ENCODE measurements around the gene RECQL5. TPM values are rescaled to one million over a fixed set of nuclear protein-coding genes. Genes with fewer than 3 reads are reported as not detected.

RECQL5 gene
- total and polyA plus RNA-seq, 2 donors (not counting 1 experiment from before 2014, with no cell fraction given): 8.4 to 26.3 TPM

- Histone ChIP-seq H3K4me3 (replicated peaks in 1 of 4; ENCODE audit: control extremely low read depth in 1 of 4, insufficient read depth in 1 of 4, low read depth in 3 of 4, low read length in 4 of 4) (no peak overlapping the region), H3K4me2 (ENCODE audit: extremely low read depth, insufficient read depth, low read length) (no peak overlapping the region), H4K20me1 (ENCODE audit: control insufficient read depth, extremely low read depth, insufficient read depth, low read length) (no peaks in the 10 kb centered on the region), H2AFZ (ENCODE audit: low read length) (no peak overlapping the region), H3K9me3 (ENCODE audit: control insufficient read depth, insufficient read depth, low read depth, low read length) (no peaks in the 10 kb centered on the region), H3K4me1 (ENCODE audit: control insufficient read depth, extremely low read depth, insufficient read depth, low read length) (peaks cover 3% of the 10 kb centered on the region), H3K36me3 (ENCODE audit: control insufficient read depth, insufficient read depth, low read length) (peaks cover 17% of the 10 kb centered on the region), H3K27me3 (ENCODE audit: control insufficient read depth, insufficient read depth, low read length) (no peaks in the 10 kb centered on the region), H3K27ac (ENCODE audit: insufficient read depth, low read length) (no peak overlapping the region), H3K79me2 (ENCODE audit: control insufficient read depth, insufficient read depth, low read length) (peaks cover 20% of the 10 kb centered on the region), H3K9ac (ENCODE audit: insufficient read depth, low read length) (no peak overlapping the region)
- TF ChIP-seq CTCF (conservative IDR thresholded peaks at IDR 0.05 in 1 of 2, IDR thresholded peaks at IDR 0.05 in 1 of 2; ENCODE audit: low read depth in 1 of 2, low read length in 2 of 2) (no peak), EZH2 (IDR thresholded peaks at IDR 0.05; ENCODE audit: low read length, missing control alignments) (no peak)
- DNase-seq (ENCODE audit: low read depth in 2 of 2): no peak
Observed at GRCh38 chr17:75694536-75694935, 27.6 kb upstream of the RECQL5 start.

GRCh38 chr17:75693500-75694481 is 26.8 kb upstream of the RECQL5 start:
- H3K79me2 ChIP-seq (ENCODE audit: control insufficient read depth, insufficient read depth, low read length): peaks cover 23% of the 10 kb centered on the region
- H3K9me3 ChIP-seq (ENCODE audit: control insufficient read depth, insufficient read depth, low read depth, low read length): no peaks in the 10 kb centered on the region
- H3K27ac ChIP-seq (ENCODE audit: insufficient read depth, low read length): no peak overlapping the region
- no peak overlapping the region for H3K4me2 ChIP-seq (ENCODE audit: extremely low read depth, insufficient read depth, low read length)
- DNase-seq (ENCODE audit: low read depth in 2 of 2): peak; percentile 86 to 94
- TF ChIP-seq CTCF (conservative IDR thresholded peaks at IDR 0.05 in 1 of 2, IDR thresholded peaks at IDR 0.05 in 1 of 2; ENCODE audit: low read depth in 1 of 2, low read length in 2 of 2) (peak in 1 of 2 donors; percentile 7), EZH2 (IDR thresholded peaks at IDR 0.05; ENCODE audit: low read length, missing control alignments) (no peak)
- no peaks in the 10 kb centered on the region for H3K4me1 ChIP-seq (ENCODE audit: control insufficient read depth, extremely low read depth, insufficient read depth, low read length)
- H2AFZ ChIP-seq (ENCODE audit: low read length): no peak overlapping the region
- no peak overlapping the region for H3K4me3 ChIP-seq (replicated peaks in 1 of 4; ENCODE audit: control extremely low read depth in 1 of 4, insufficient read depth in 1 of 4, low read depth in 3 of 4, low read length in 4 of 4)
- peaks cover 18% of the 10 kb centered on the region for H3K36me3 ChIP-seq (ENCODE audit: control insufficient read depth, insufficient read depth, low read length)
- H3K27me3 ChIP-seq (ENCODE audit: control insufficient read depth, insufficient read depth, low read length): no peaks in the 10 kb centered on the region
- H3K9ac ChIP-seq (ENCODE audit: insufficient read depth, low read length): no peak overlapping the region
- H4K20me1 ChIP-seq (ENCODE audit: control insufficient read depth, extremely low read depth, insufficient read depth, low read length): no peaks in the 10 kb centered on the region

GRCh38 chr17:75692976-75693375 is 26.0 kb upstream of the RECQL5 start:
- DNase-seq (ENCODE audit: low read depth in 2 of 2): peak in 1 of 2 donors; percentile 32
- Histone ChIP-seq H3K9me3 (ENCODE audit: control insufficient read depth, insufficient read depth, low read depth, low read length) (no peaks in the 10 kb centered on the region), H3K36me3 (ENCODE audit: control insufficient read depth, insufficient read depth, low read length) (peaks cover 19% of the 10 kb centered on the region), H3K27me3 (ENCODE audit: control insufficient read depth, insufficient read depth, low read length) (no peaks in the 10 kb centered on the region), H3K27ac (ENCODE audit: insufficient read depth, low read length) (no peak overlapping the region), H3K9ac (ENCODE audit: insufficient read depth, low read length) (no peak overlapping the region), H3K79me2 (ENCODE audit: control insufficient read depth, insufficient read depth, low read length) (peaks cover 28% of the 10 kb centered on the region), H4K20me1 (ENCODE audit: control insufficient read depth, extremely low read depth, insufficient read depth, low read length) (no peaks in the 10 kb centered on the region), H3K4me3 (replicated peaks in 1 of 4; ENCODE audit: control extremely low read depth in 1 of 4, insufficient read depth in 1 of 4, low read depth in 3 of 4, low read length in 4 of 4) (no peak overlapping the region), H3K4me2 (ENCODE audit: extremely low read depth, insufficient read depth, low read length) (no peak overlapping the region), H3K4me1 (ENCODE audit: control insufficient read depth, extremely low read depth, insufficient read depth, low read length) (no peaks in the 10 kb centered on the region), H2AFZ (ENCODE audit: low read length) (no peak overlapping the region)
- no peak for TF ChIP-seq CTCF (conservative IDR thresholded peaks at IDR 0.05 in 1 of 2, IDR thresholded peaks at IDR 0.05 in 1 of 2; ENCODE audit: low read depth in 1 of 2, low read length in 2 of 2)
- no peak for TF ChIP-seq EZH2 (IDR thresholded peaks at IDR 0.05; ENCODE audit: low read length, missing control alignments)

All from fibroblast of lung (primary cell).